VCaP (cell line): Measurements from ENCODE around the gene PLCG1.
"Not testable (repeated sequence)": the region's sequence is repeated elsewhere in the genome, so short reads cannot be mapped to it uniquely, and the experiment has no call there.

ENCODE experiments used
- H3K27ac ChIP-seq: fragments of 450-650 bp; 2 replicates; pipeline ENCODE4 v1.5.1; 2017
- CTCF ChIP-seq: fragments of 450-650 bp; conservative IDR thresholded peaks from 2 replicates; pipeline ENCODE4 v1.5.1; 2017; ENCODE audit warnings: mild to moderate bottlenecking, moderate library complexity

Gene PLCG1

DNA sequence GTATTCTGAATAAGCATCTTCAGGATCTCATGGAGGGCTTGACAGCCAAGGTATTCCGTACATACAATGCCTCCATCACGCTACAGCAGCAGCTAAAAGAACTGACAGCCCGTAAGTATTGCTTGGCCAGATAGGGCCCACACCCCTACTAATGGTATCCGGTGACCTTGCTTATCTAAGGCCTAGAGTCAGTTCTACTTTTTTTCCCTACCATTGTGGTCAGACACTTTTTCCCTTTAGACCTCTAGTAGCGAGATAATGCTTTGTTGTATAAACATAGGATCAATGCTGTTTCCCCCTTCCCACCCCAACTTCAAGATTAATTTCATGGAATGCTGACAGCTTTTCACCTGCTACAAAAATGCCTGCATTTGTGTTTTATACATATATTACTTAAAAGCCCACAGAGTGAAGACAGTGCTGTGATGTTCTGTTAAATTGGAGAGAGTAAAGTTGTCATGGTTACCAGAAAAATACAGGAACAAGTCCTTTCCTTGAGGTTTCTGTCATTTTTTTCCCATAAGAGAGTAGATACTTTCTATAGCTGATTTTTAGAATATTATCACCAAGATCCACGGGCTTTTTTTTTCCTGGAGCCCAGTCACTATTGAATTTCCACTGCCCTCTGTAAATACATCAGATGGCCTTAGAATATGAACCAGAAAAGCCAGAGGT, 20.9 kb upstream of the PLCG1 start:
- no peak for TF ChIP-seq CTCF
- H3K27ac ChIP-seq, result no peak overlapping the region

GRCh38 chr20:41118159-41118558, 19.2 kb upstream of the PLCG1 start:
- TF ChIP-seq CTCF, result peak; percentile 48; the same call in 1 of the 2 replicates
- not testable (repeated sequence) for H3K27ac ChIP-seq

GRCh38 chr20:41118632-41119031, 18.7 kb upstream of the PLCG1 start:
- H3K27ac ChIP-seq, result no peak overlapping the region
- TF ChIP-seq CTCF, result no peak

DNA sequence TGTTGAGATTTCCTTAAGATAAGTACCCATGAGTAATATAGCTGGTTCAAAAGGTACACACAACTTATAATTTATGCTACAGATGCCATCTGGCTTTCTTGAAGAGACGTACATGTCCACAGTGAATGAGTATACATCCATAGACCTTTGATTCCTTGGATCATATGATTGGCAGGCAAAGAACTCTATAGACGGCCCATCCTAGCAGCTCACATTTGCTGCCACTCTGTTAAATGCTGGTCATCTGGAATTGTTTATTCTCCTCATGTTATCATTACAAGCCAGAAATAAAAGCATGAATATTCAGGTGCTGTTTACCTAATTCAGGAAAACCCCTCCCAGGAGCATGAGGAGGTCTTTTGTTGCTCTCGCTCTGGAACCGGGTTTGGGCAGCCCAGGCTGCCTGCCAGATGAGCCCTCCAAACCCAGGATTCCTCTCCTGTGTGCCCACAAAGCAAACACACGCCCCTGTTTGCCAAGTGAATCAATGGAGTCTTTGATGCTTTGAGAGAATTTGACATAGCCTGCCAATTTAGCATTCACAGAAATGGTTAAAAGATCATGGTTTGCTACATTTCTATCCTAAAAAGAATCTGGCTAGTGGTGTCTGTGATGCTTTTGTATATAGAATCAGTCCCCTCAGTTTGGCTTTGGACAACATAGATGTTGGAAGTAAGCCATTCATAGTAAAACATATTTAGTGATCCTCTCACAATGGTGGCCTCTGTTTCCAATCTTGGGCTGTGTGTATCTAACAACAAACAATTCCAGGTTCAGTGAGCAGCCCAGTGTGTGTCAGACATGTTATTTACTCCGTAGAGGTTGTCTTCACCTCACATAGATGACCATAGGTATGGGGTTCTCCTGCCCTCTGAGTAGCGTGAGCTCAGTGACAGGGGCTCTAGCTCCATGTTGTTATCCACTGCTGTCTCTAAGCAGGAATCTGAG, 17.5 kb upstream of the PLCG1 start:
- TF ChIP-seq CTCF, result no peak
- H3K27ac ChIP-seq, result no peak overlapping the region

DNA sequence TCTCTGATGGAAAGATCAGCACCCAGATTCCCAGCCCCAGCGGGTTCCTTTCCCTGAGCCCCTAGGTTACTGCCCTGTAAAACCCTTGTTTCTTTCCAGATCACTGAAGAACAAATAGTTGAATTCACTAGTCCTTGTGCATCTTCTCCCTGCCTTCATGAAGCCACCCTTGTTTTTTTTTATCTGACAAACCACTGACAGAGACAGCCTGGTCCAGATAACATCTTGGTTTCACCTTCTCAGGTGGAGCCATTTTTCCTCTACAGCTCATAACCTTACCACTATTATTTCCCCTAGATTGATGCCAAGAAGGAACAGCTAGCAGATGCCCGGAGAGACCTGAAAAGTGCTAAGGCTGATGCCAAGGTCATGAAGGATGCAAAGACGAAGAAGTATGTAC, 15.9 kb upstream of the PLCG1 start:
- no peak overlapping the region for H3K27ac ChIP-seq
- no peak for TF ChIP-seq CTCF

DNA sequence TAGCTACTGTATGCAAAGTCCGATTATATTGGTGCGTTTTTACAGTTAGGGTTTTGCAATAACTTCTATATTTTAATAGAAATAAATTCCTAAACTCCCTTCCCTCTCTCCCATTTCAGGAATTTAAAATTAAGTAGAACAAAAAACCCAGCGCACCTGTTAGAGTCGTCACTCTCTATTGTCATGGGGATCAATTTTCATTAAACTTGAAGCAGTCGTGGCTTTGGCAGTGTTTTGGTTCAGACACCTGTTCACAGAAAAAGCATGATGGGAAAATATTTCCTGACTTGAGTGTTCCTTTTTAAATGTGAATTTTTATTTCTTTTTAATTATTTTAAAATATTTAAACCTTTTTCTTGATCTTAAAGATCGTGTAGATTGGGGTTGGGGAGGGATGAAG, 13.7 kb upstream of the PLCG1 start:
- no peak overlapping the region for H3K27ac ChIP-seq
- no peak for TF ChIP-seq CTCF

DNA sequence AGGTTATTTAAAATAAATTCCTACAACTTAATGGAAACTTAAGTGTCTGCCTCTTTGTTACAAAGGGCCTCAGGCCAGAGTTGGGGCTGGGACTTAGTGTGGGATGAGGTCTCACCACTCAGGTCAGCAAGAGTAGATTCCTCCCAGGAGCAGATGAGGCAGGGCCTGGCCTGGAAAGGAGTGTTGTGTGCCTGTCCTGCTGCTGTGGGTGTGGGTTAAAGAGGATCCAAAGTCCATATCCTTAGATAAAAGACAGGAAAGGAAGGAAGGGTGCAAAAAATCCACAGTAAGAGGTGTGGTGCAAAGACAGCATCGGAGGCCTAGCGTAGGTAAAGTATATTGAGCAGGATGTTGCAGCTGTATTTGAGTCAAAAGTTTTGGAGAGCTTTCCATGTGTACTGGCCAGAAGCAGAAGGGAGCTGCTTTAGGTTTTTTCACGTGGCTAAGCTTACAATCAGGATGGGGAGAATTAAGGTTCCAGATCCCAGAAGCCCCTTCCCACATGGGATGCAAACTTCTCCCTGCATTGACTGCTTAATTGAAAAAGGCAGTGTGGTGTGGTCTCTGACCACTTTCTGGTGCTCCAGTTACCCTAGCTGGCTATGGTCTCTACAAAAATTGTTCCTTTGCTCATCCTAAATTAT, 12.8 kb upstream of the PLCG1 start:
- TF ChIP-seq CTCF, result no peak
- no peak overlapping the region for H3K27ac ChIP-seq
